ENCODE measurements around the gene DISC1.

Gene DISC1

GRCh38 chr1:231818337-231818736, 191.7 kb downstream of the DISC1 start:
- DNase-seq (ENCODE audit: low read depth) = no peak

DNA sequence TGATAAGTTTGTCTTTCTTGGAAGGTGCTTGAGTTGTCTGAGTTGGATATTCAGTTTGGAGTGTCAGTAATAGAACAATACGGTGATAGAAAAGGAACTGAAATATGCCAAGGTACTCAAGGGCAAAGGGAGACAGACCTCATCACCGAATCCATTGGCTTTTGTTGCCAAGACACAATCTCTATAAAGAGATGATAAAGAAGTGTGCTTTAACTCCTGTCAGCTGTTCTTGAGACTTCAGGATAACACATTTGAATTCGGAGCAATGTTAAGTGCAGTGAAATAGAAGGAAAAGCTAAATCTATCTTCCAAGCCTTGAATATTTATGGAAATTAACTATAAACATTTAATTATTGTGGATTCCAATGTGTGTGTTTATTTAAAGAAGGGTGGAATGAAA, 194.7 kb downstream of the DISC1 start:
- no peak for DNase-seq (ENCODE audit: low read depth)

GRCh38 chr1:231822041-231822440, 195.5 kb downstream of the DISC1 start:
- no peak for DNase-seq (ENCODE audit: low read depth)

GRCh38 chr1:231826566-231826965, 200.0 kb downstream of the DISC1 start:
- DNase-seq (ENCODE audit: low read depth) = no peak

- DNase-seq (ENCODE audit: low read depth) = no peak
Measured at GRCh38 chr1:231827337-231828105, 200.9 kb downstream of the DISC1 start.

- DNase-seq (ENCODE audit: low read depth) = no peak
Measured at GRCh38 chr1:231828182-231828920, 201.8 kb downstream of the DISC1 start.

- DNase-seq (ENCODE audit: low read depth) = no peak
Measured at GRCh38 chr1:231829332-231829731, 202.7 kb downstream of the DISC1 start.

GRCh38 chr1:231836227-231836893, 209.8 kb downstream of the DISC1 start:
- DNase-seq (ENCODE audit: low read depth) = no peak

DNA sequence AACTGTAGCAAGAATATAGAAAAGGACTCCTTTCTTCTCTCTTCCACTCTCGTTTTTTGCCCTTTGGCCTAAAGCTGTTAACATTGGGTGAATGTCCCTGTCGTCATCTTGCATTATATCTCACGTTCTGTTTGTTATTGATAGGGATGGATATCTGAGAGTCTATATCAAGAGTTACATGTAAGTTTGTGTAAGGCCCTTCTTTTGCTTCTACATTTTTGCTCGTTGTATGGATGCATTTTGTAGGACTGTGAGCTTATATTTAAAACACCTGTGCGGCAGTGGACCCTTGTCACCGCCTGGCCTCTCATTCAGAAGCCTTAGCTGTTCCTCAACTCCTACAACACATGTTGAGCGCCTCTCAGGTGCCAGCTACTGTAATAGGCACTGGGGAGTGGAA, 211.9 kb downstream of the DISC1 start:
- no peak for DNase-seq (ENCODE audit: low read depth)

GRCh38 chr1:231839999-231840398, 213.4 kb downstream of the DISC1 start:
- DNase-seq (ENCODE audit: low read depth) = no peak

DNA sequence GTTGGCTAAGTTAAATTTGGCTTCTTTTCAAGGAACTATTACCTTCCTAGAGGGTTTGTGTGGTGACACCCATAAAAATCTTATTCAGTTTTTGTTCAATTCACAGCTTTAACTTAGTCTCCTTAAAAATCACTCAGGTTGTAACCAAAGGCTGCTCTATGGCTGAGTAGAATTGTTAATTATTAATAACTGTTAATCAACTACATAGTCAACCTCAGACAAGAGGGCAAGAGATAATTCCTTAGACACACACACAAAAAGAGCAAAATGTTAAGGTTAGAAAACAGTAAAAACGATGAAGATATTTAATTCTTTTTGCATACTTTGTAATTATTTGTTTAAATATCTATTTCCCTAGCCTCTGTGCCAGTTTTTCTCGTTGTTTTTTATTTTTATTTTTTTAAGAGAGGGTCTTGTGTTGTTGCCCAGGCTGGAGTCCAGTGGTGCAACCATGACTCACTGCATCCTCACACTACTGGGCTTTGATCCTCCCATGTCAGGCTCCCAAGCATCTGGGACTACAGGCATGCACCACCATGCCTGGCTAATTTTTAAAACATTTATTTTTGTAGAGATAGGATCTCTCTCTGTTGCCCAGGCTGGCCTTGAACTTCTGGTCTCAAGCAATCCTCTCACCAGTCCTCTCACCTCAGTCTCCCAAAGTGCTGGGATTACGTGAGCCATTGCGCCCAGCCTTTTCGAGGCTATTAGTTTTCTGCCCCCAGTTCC, 215.2 kb downstream of the DISC1 start:
- no peak for DNase-seq (ENCODE audit: low read depth)

GRCh38 chr1:231842441-231842840, 215.9 kb downstream of the DISC1 start:
- DNase-seq (ENCODE audit: low read depth) = no peak

GRCh38 chr1:231844986-231845502, 218.5 kb downstream of the DISC1 start:
- no peak for DNase-seq (ENCODE audit: low read depth)

GRCh38 chr1:231847612-231848397, 221.2 kb downstream of the DISC1 start:
- DNase-seq (ENCODE audit: low read depth) = no peak

DNA sequence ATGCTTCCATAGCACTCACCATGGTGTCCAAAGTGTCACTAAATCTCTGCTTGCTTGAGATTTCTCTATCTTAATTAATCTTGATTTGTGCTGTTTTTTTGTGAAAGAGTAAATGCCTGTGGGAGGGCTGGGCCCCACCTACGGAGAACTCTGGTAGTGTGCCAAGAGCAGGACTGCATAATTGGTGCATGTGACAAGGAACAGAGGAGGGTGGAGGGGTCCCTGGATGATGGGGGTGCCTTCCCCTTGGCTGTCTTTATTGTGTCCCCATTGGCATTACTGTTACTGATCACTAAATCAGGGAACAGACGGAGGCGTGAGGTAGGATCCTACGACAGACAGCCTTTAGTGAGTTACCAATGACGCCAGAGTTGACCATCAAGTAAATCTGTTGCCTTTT, 223.4 kb downstream of the DISC1 start:
- no peak for DNase-seq (ENCODE audit: low read depth)

DNA sequence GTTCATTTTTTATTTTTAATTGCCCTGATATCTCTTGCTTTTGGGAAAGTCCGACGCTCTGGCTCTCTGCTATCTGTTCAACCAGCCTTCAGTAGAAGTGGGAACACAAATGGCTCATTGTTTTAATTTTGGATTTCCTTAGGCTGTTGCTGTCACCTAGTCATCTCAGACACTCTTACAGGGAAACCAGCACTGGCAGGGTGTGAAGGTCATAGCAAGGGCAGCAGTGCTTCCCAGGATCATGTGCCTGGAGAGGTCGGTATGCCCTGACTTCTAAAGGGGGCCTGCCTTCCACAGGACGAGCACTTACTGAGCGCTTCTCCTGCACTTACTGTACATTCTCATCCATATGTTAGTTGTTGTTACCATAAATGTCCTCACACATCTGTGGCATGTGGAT, 224.2 kb downstream of the DISC1 start:
- no peak for DNase-seq (ENCODE audit: low read depth)

GRCh38 chr1:231853588-231854207, 227.1 kb downstream of the DISC1 start:
- DNase-seq (ENCODE audit: low read depth) = no peak

GRCh38 chr1:231855361-231855760, 228.8 kb downstream of the DISC1 start:
- no peak for DNase-seq (ENCODE audit: low read depth)

- DNase-seq (ENCODE audit: low read depth) = no peak
Measured at GRCh38 chr1:231855926-231856325, 229.3 kb downstream of the DISC1 start.

GRCh38 chr1:231856426-231856825, 229.8 kb downstream of the DISC1 start:
- no peak for DNase-seq (ENCODE audit: low read depth)

DNA sequence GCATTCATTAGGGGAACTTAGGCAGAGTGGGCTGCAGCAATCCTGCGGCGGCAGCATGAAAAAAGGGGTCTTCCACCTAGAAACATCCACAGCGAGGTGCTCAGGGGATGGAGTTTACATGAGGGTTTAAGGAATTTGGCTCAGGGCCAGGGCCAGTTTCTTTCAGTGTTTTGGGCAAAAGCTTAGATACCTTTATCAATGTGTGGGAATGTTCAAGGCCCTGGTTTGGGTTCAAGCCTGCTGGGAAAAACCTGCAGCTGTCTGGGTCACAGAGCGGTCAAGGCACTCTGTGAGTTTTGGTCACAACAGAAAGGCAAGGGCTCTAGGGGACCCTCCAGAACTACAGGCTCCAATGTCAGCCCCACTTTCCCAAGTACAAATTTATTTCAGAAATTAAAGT, 230.3 kb downstream of the DISC1 start:
- no peak for DNase-seq (ENCODE audit: low read depth)
